BJ (cell line): Measurements from ENCODE around the gene SLIT2. TPM values are rescaled to one million over a fixed set of nuclear protein-coding genes. Genes with fewer than 3 reads are reported as not detected.

Experiments
- CTCF ChIA-PET: fragments of 350-600 bp; formaldehyde crosslinking; extraction: SDS; loops from one replicate; lab custom pipeline; 2021; ENCODE audit warnings: antibody characterized with exemption, inconsistent platforms; lab: Yijun Ruan, JAX
- POLR2A ChIA-PET: fragments of 300-600 bp; sonication (Branson Sonifier 250); formaldehyde crosslinking; extraction: SDS; loops from one replicate; lab custom pipeline; 2021; ENCODE audit warnings: antibody characterized with exemption; lab: Charles Lee
- DNase-seq: peaks from one replicate; pipeline ENCODE4 v3.0.0-alpha.2; 2011; ENCODE audit warnings: low read depth
- H3K27me3 ChIP-seq: 2 replicates; pipeline ENCODE4 v1.6.0; 2011; ENCODE audit warnings: low read length; ENCODE audit not compliant: control insufficient read depth, insufficient read depth
- H3K36me3 ChIP-seq: 2 replicates; pipeline ENCODE4 v1.5.1; 2011; ENCODE audit warnings: low read length; ENCODE audit not compliant: control insufficient read depth, insufficient read depth
- H3K4me3 ChIP-seq: 2 replicates; pipeline ENCODE4 v1.5.1; 2011; ENCODE audit warnings: low read depth, mild to moderate bottlenecking, control low read depth, low read length
- CTCF ChIP-seq: IDR thresholded peaks from 2 replicates; pipeline ENCODE4 v1.5.1; 2011; ENCODE audit warnings: low read depth, mild to moderate bottlenecking, control low read depth, inconsistent platforms, low read length, moderate library complexity; ENCODE audit not compliant: insufficient read depth
- polyA plus RNA-seq: library from polyadenylated mRNA; depleted of rRNA; stranded (reverse); fragments of >200 nt; gene quantifications from 2 replicates; pipeline ENCODE4 v1.2.3, GENCODE V29; 2011

Gene SLIT2
- polyA plus RNA-seq, 1 experiment, result 33.2 TPM

- ChIA-PET CTCF (interaction anchor here (1.6 kb wide), 1 partner anchor 23 kb away, joined by 5 read pairs; no protein-coding TSS in a partner anchor), POLR2A (no interaction called here)
- H3K27me3 ChIP-seq, result no peaks in the 10 kb centered on the region
- no peak for DNase-seq
- no peaks in the 10 kb centered on the region for H3K36me3 ChIP-seq
- no peak for TF ChIP-seq CTCF
- H3K4me3 ChIP-seq, result no peak overlapping the region
Observed at GRCh38 chr4:20287246-20287645, 35.5 kb downstream of the SLIT2 start.

- DNase-seq, result no peak
- Histone ChIP-seq H3K36me3 (no peaks in the 10 kb centered on the region), H3K4me3 (no peak overlapping the region), H3K27me3 (no peaks in the 10 kb centered on the region)
- TF ChIP-seq CTCF, result no peak
- ChIA-PET CTCF (interaction anchor here (0.9 kb wide), 1 partner anchor 27 kb away, joined by 3 read pairs; no protein-coding TSS in a partner anchor), POLR2A (no interaction called here)
Observed at GRCh38 chr4:20288047-20288650, 36.4 kb downstream of the SLIT2 start.

GRCh38 chr4:20288846-20289512 is 37.3 kb downstream of the SLIT2 start:
- no peak for TF ChIP-seq CTCF
- Histone ChIP-seq H3K4me3 (no peak overlapping the region), H3K36me3 (no peaks in the 10 kb centered on the region), H3K27me3 (no peaks in the 10 kb centered on the region)
- DNase-seq, result no peak
- ChIA-PET POLR2A (no interaction called here), CTCF (interaction anchor here (0.7 to 0.9 kb wide), 2 partner anchors 25 to 26 kb away, joined by 3 to 4 read pairs; no protein-coding TSS in a partner anchor)

- POLR2A ChIA-PET, result no interaction called here
- DNase-seq, result no peak
- TF ChIP-seq CTCF, result no peak
- H3K36me3 ChIP-seq, result no peaks in the 10 kb centered on the region
- H3K4me3 ChIP-seq, result no peak overlapping the region
- no peaks in the 10 kb centered on the region for H3K27me3 ChIP-seq
- CTCF ChIA-PET, result interaction anchor here (0.7 to 1.5 kb wide), 2 partner anchors 24 to 28 kb away, joined by 4 read pairs; no protein-coding TSS in a partner anchor
Observed at GRCh38 chr4:20289782-20290181, 38.1 kb downstream of the SLIT2 start.

- no peak for TF ChIP-seq CTCF
- ChIA-PET POLR2A (no interaction called here), CTCF (interaction anchor here (1.1 to 1.7 kb wide), 2 partner anchors 11 to 401 kb away, joined by 3 to 5 read pairs; no protein-coding TSS in a partner anchor)
- Histone ChIP-seq H3K27me3 (no peaks in the 10 kb centered on the region), H3K4me3 (no peak overlapping the region), H3K36me3 (no peaks in the 10 kb centered on the region)
- DNase-seq, result no peak
Observed at GRCh38 chr4:20292739-20293138, 41.0 kb downstream of the SLIT2 start.
